ENCODE measurements around the gene ANKMY1.

ANKMY1 gene

GRCh38 chr2:240435457-240435947 lies 122.3 kb downstream of the ANKMY1 start, which contains the start of gene GPC1:
Gene GPC1, plus strand, starts transcription at chr2:240435663. Its CDS starts 256 bp downstream, at chr2:240435919.
- peak within 1 kb of the TSS; percentile 97 for H3K4me2 ChIP-seq (ENCODE audit: low read depth, low read length, poor library complexity, severe bottlenecking)
- peak within 1 kb of the TSS; percentile 94 for H2AFZ ChIP-seq (ENCODE audit: low read length)
- H3K4me1 ChIP-seq (ENCODE audit: insufficient read depth, low read length, poor library complexity, severe bottlenecking): peaks cover 19% of the 10 kb centered on the region
- no peaks in the 10 kb centered on the region for H3K36me3 ChIP-seq (ENCODE audit: insufficient read depth, low read length)
- peak within 1 kb of the TSS; percentile 94 for H3K9ac ChIP-seq (ENCODE audit: low read depth, low read length, poor library complexity, severe bottlenecking)
- no peaks in the 10 kb centered on the region for H3K79me2 ChIP-seq (ENCODE audit: insufficient read depth, low read length)
- H3K4me3 ChIP-seq (ENCODE audit: low read length, poor library complexity, severe bottlenecking): peak within 1 kb of the TSS; percentile 95
- no peaks in the 10 kb centered on the region for H3K27me3 ChIP-seq (ENCODE audit: insufficient read depth, low read length, poor library complexity, severe bottlenecking)
- no peaks in the 10 kb centered on the region for H3K9me2 ChIP-seq (replicated peaks; ENCODE audit: low read depth, low read length)
- TF ChIP-seq EZH2phosphoT487 (IDR thresholded peaks at IDR 0.05; ENCODE audit: borderline replicate concordance) (no peak), CTCF (conservative IDR thresholded peaks at IDR 0.05; ENCODE audit: low read length) (no peak)
- no peaks in the 10 kb centered on the region for H3F3A ChIP-seq (ENCODE audit: low read depth)
- H4K20me1 ChIP-seq (ENCODE audit: insufficient read depth, low read length, poor library complexity, severe bottlenecking): no peaks in the 10 kb centered on the region
- no peaks in the 10 kb centered on the region for H3K9me3 ChIP-seq (ENCODE audit: insufficient read depth, low read depth, low read length)

- peak overlapping the region; percentile 94 for H2AFZ ChIP-seq (ENCODE audit: low read length)
- peak overlapping the region; percentile 94 for H3K9ac ChIP-seq (ENCODE audit: low read depth, low read length, poor library complexity, severe bottlenecking)
- no peaks in the 10 kb centered on the region for H4K20me1 ChIP-seq (ENCODE audit: insufficient read depth, low read length, poor library complexity, severe bottlenecking)
- H3F3A ChIP-seq (ENCODE audit: low read depth): no peaks in the 10 kb centered on the region
- H3K79me2 ChIP-seq (ENCODE audit: insufficient read depth, low read length): no peaks in the 10 kb centered on the region
- H3K36me3 ChIP-seq (ENCODE audit: insufficient read depth, low read length): no peaks in the 10 kb centered on the region
- H3K4me1 ChIP-seq (ENCODE audit: insufficient read depth, low read length, poor library complexity, severe bottlenecking): peaks cover 19% of the 10 kb centered on the region
- H3K9me2 ChIP-seq (replicated peaks; ENCODE audit: low read depth, low read length): no peaks in the 10 kb centered on the region
- no peaks in the 10 kb centered on the region for H3K27me3 ChIP-seq (ENCODE audit: insufficient read depth, low read length, poor library complexity, severe bottlenecking)
- H3K9me3 ChIP-seq (ENCODE audit: insufficient read depth, low read depth, low read length): no peaks in the 10 kb centered on the region
- peak overlapping the region; percentile 95 for H3K4me3 ChIP-seq (ENCODE audit: low read length, poor library complexity, severe bottlenecking)
- H3K4me2 ChIP-seq (ENCODE audit: low read depth, low read length, poor library complexity, severe bottlenecking): peak overlapping the region; percentile 97
- TF ChIP-seq CTCF (conservative IDR thresholded peaks at IDR 0.05; ENCODE audit: low read length) (no peak), EZH2phosphoT487 (IDR thresholded peaks at IDR 0.05; ENCODE audit: borderline replicate concordance) (no peak)
These were observed 122.9 kb downstream of the ANKMY1 start for GRCh38 chr2:240434728-240435456.

GRCh38 chr2:240433973-240434727 lies 123.6 kb downstream of the ANKMY1 start:
- Histone ChIP-seq H3K9me2 (replicated peaks; ENCODE audit: low read depth, low read length) (no peaks in the 10 kb centered on the region), H3K4me3 (ENCODE audit: low read length, poor library complexity, severe bottlenecking) (peak overlapping the region; percentile 95), H4K20me1 (ENCODE audit: insufficient read depth, low read length, poor library complexity, severe bottlenecking) (no peaks in the 10 kb centered on the region), H3K36me3 (ENCODE audit: insufficient read depth, low read length) (no peaks in the 10 kb centered on the region), H3K79me2 (ENCODE audit: insufficient read depth, low read length) (no peaks in the 10 kb centered on the region), H3F3A (ENCODE audit: low read depth) (no peaks in the 10 kb centered on the region), H3K4me1 (ENCODE audit: insufficient read depth, low read length, poor library complexity, severe bottlenecking) (peaks cover 19% of the 10 kb centered on the region), H3K4me2 (ENCODE audit: low read depth, low read length, poor library complexity, severe bottlenecking) (peak overlapping the region; percentile 97), H3K27me3 (ENCODE audit: insufficient read depth, low read length, poor library complexity, severe bottlenecking) (no peaks in the 10 kb centered on the region), H3K9me3 (ENCODE audit: insufficient read depth, low read depth, low read length) (no peaks in the 10 kb centered on the region), H3K9ac (ENCODE audit: low read depth, low read length, poor library complexity, severe bottlenecking) (peak overlapping the region; percentile 94), H2AFZ (ENCODE audit: low read length) (peak overlapping the region; percentile 94)
- TF ChIP-seq CTCF (conservative IDR thresholded peaks at IDR 0.05; ENCODE audit: low read length) (no peak), EZH2phosphoT487 (IDR thresholded peaks at IDR 0.05; ENCODE audit: borderline replicate concordance) (no peak)
